ENCODE measurements around the gene MYO5C.
A peak's percentile ranks its signal among the peaks of the same experiment; 100 is the strongest.
"Not testable (repeated sequence)": the region's sequence is repeated elsewhere in the genome, so short reads cannot be mapped to it uniquely, and the experiment has no call there.

Gene MYO5C

GRCh38 chr15:52255935-52256334 lies 39.7 kb downstream of the MYO5C start:
- ATAC-seq (replicated peaks) (no peak), DNase-seq (no peak)
- peaks cover 4% of the 10 kb centered on the region in 2 donors for H3K4me1 Mint-ChIP-seq (ENCODE audit: low read depth in 2 of 2)
- no peaks in the 10 kb centered on the region for H3K9me3 Mint-ChIP-seq
- H3K36me3 Mint-ChIP-seq (ENCODE audit: insufficient read depth), result peaks cover 4% of the 10 kb centered on the region
- H3K27ac Mint-ChIP-seq, result peak overlapping the region in 1 of 2 donors; percentile 82
- no peaks in the 10 kb centered on the region for H3K27me3 Mint-ChIP-seq
- peak overlapping the region in 1 of 2 donors; percentile 72 for H3K4me3 Mint-ChIP-seq

GRCh38 chr15:52255008-52255407 lies 40.6 kb downstream of the MYO5C start:
- H3K9me3 Mint-ChIP-seq, result no peaks in the 10 kb centered on the region
- peaks cover 4% of the 10 kb centered on the region for H3K36me3 Mint-ChIP-seq (ENCODE audit: insufficient read depth)
- H3K27me3 Mint-ChIP-seq, result no peaks in the 10 kb centered on the region
- ATAC-seq (replicated peaks) (no peak), DNase-seq (no peak)
- no peak overlapping the region for H3K27ac Mint-ChIP-seq
- H3K4me3 Mint-ChIP-seq, result no peak overlapping the region
- H3K4me1 Mint-ChIP-seq (ENCODE audit: low read depth in 2 of 2), result peaks cover 2 to 4% of the 10 kb centered on the region in 2 donors

GRCh38 chr15:52254391-52254790 lies 41.2 kb downstream of the MYO5C start:
- Mint-ChIP-seq H3K27me3 (no peaks in the 10 kb centered on the region), H3K4me1 (ENCODE audit: low read depth in 2 of 2) (peaks cover 2 to 4% of the 10 kb centered on the region in 2 donors), H3K27ac (peak overlapping the region in 1 of 2 donors; percentile 27), H3K9me3 (no peaks in the 10 kb centered on the region), H3K4me3 (no peak overlapping the region), H3K36me3 (ENCODE audit: insufficient read depth) (peaks cover 4% of the 10 kb centered on the region)
- no peak for DNase-seq
- no peak for ATAC-seq (replicated peaks)

GRCh38 chr15:52252781-52253180 lies 42.8 kb downstream of the MYO5C start:
- Mint-ChIP-seq H3K36me3 (ENCODE audit: insufficient read depth) (peaks cover 4% of the 10 kb centered on the region), H3K4me3 (no peak overlapping the region), H3K27ac (no peak overlapping the region), H3K9me3 (no peaks in the 10 kb centered on the region), H3K4me1 (ENCODE audit: low read depth in 2 of 2) (peaks cover 2 to 4% of the 10 kb centered on the region in 2 donors), H3K27me3 (peaks cover 3 to 6% of the 10 kb centered on the region in 2 donors)
- DNase-seq (no peak), ATAC-seq (replicated peaks) (no peak)

- ATAC-seq (replicated peaks) (no peak), DNase-seq (no peak)
- Mint-ChIP-seq H3K9me3 (no peaks in the 10 kb centered on the region), H3K27me3 (peaks cover 9 to 15% of the 10 kb centered on the region in 2 donors), H3K4me1 (ENCODE audit: low read depth in 2 of 2) (peaks cover 0 to 1% of the 10 kb centered on the region in 2 donors), H3K4me3 (no peak overlapping the region), H3K36me3 (ENCODE audit: insufficient read depth) (peaks cover 1% of the 10 kb centered on the region), H3K27ac (peak overlapping the region in 1 of 2 donors; percentile 20)
These were observed 44.3 kb downstream of the MYO5C start for GRCh38 chr15:52251144-52251860.

GRCh38 chr15:52247461-52247860 lies 48.1 kb downstream of the MYO5C start:
- no peaks in the 10 kb centered on the region for H3K9me3 Mint-ChIP-seq
- H3K36me3 Mint-ChIP-seq (ENCODE audit: insufficient read depth), result no peaks in the 10 kb centered on the region
- no peaks in the 10 kb centered on the region for H3K4me1 Mint-ChIP-seq (ENCODE audit: low read depth in 2 of 2)
- H3K27ac Mint-ChIP-seq, result no peak overlapping the region
- H3K4me3 Mint-ChIP-seq, result no peak overlapping the region
- DNase-seq (no peak), ATAC-seq (replicated peaks) (no peak)
- peaks cover 9 to 27% of the 10 kb centered on the region in 2 donors for H3K27me3 Mint-ChIP-seq

GRCh38 chr15:52246686-52247431 lies 48.7 kb downstream of the MYO5C start:
- ATAC-seq (replicated peaks) (no peak), DNase-seq (no peak)
- peaks cover 9 to 27% of the 10 kb centered on the region in 2 donors for H3K27me3 Mint-ChIP-seq
- H3K36me3 Mint-ChIP-seq (ENCODE audit: insufficient read depth), result no peaks in the 10 kb centered on the region
- H3K9me3 Mint-ChIP-seq, result no peaks in the 10 kb centered on the region
- no peak overlapping the region for H3K4me3 Mint-ChIP-seq
- H3K4me1 Mint-ChIP-seq (ENCODE audit: low read depth in 2 of 2), result no peaks in the 10 kb centered on the region
- H3K27ac Mint-ChIP-seq, result no peak overlapping the region

- DNase-seq (no peak), ATAC-seq (replicated peaks) (no peak)
- H3K4me3 Mint-ChIP-seq, result no peak overlapping the region
- peaks cover 9 to 27% of the 10 kb centered on the region in 2 donors for H3K27me3 Mint-ChIP-seq
- no peak overlapping the region for H3K27ac Mint-ChIP-seq
- peaks cover 0 to 4% of the 10 kb centered on the region in 2 donors for H3K4me1 Mint-ChIP-seq (ENCODE audit: low read depth in 2 of 2)
- no peaks in the 10 kb centered on the region for H3K9me3 Mint-ChIP-seq
- no peaks in the 10 kb centered on the region for H3K36me3 Mint-ChIP-seq (ENCODE audit: insufficient read depth)
These were observed 51.7 kb downstream of the MYO5C start for GRCh38 chr15:52243697-52244555.

- no peak for ATAC-seq (replicated peaks)
- H3K4me1 Mint-ChIP-seq (ENCODE audit: low read depth in 2 of 2), result peaks cover 0 to 4% of the 10 kb centered on the region in 2 donors
These were observed 52.3 kb downstream of the MYO5C start for GRCh38 chr15:52243286-52243685.

GRCh38 chr15:52241489-52241888 lies 54.1 kb downstream of the MYO5C start:
- H3K4me3 Mint-ChIP-seq, result no peak overlapping the region
- ATAC-seq (replicated peaks) (peak; percentile 50), DNase-seq (no peak)
- H3K27me3 Mint-ChIP-seq, result peaks cover 0 to 12% of the 10 kb centered on the region in 2 donors
- no peaks in the 10 kb centered on the region for H3K36me3 Mint-ChIP-seq (ENCODE audit: insufficient read depth)
- peaks cover 0 to 4% of the 10 kb centered on the region in 2 donors for H3K4me1 Mint-ChIP-seq (ENCODE audit: low read depth in 2 of 2)
- peak overlapping the region in 1 of 2 donors; percentile 31 for H3K27ac Mint-ChIP-seq
- H3K9me3 Mint-ChIP-seq, result no peaks in the 10 kb centered on the region

More at GRCh38 chr15:52243286-52243685, 52.3 kb downstream of the MYO5C start:
- peaks cover 8 to 27% of the 10 kb centered on the region in 2 donors for H3K27me3 Mint-ChIP-seq
- H3K27ac Mint-ChIP-seq, result no peak overlapping the region
- no peaks in the 10 kb centered on the region for H3K36me3 Mint-ChIP-seq (ENCODE audit: insufficient read depth)
- H3K4me3 Mint-ChIP-seq, result no peak overlapping the region
- no peak for DNase-seq
- no peaks in the 10 kb centered on the region for H3K9me3 Mint-ChIP-seq

- H3K9me3 Mint-ChIP-seq, result no peaks in the 10 kb centered on the region
- H3K36me3 Mint-ChIP-seq (ENCODE audit: insufficient read depth), result no peaks in the 10 kb centered on the region
- no peak overlapping the region for H3K27ac Mint-ChIP-seq
- no peak overlapping the region for H3K4me3 Mint-ChIP-seq
- DNase-seq (no peak), ATAC-seq (replicated peaks) (no peak)
- peaks cover 0 to 7% of the 10 kb centered on the region in 2 donors for H3K4me1 Mint-ChIP-seq (ENCODE audit: low read depth in 2 of 2)
- peaks cover 0 to 11% of the 10 kb centered on the region in 2 donors for H3K27me3 Mint-ChIP-seq
These were observed 55.4 kb downstream of the MYO5C start for GRCh38 chr15:52240166-52240565.

- not testable (repeated sequence) for ATAC-seq (replicated peaks); H3K9me3 Mint-ChIP-seq; H3K27ac Mint-ChIP-seq; H3K4me1 Mint-ChIP-seq (ENCODE audit: low read depth in 2 of 2); H3K36me3 Mint-ChIP-seq (ENCODE audit: insufficient read depth); H3K4me3 Mint-ChIP-seq; DNase-seq; H3K27me3 Mint-ChIP-seq
These were observed 56.5 kb downstream of the MYO5C start for GRCh38 chr15:52238989-52239525.

GRCh38 chr15:52238149-52238548 lies 57.5 kb downstream of the MYO5C start:
- ATAC-seq (replicated peaks) (no peak), DNase-seq (no peak)
- no peaks in the 10 kb centered on the region for H3K9me3 Mint-ChIP-seq
- H3K27ac Mint-ChIP-seq, result no peak overlapping the region
- H3K27me3 Mint-ChIP-seq, result no peaks in the 10 kb centered on the region
- peaks cover 0 to 7% of the 10 kb centered on the region in 2 donors for H3K4me1 Mint-ChIP-seq (ENCODE audit: low read depth in 2 of 2)
- H3K4me3 Mint-ChIP-seq, result no peak overlapping the region
- H3K36me3 Mint-ChIP-seq (ENCODE audit: insufficient read depth), result no peaks in the 10 kb centered on the region

Measured in effector memory CD8-positive, alpha-beta T cell (primary cell).